ENCODE results near the gene CRK.

The CRK gene

GRCh38 chr17:1485423-1486376 lies 29.7 kb upstream of the CRK start:
- DNase-seq, result peak; percentile 65 to 72

GRCh38 chr17:1484676-1485422 lies 28.8 kb upstream of the CRK start:
- DNase-seq, result peak in 1 of 2 donors; percentile 26

GRCh38 chr17:1484060-1484535 lies 28.1 kb upstream of the CRK start:
- no peak for DNase-seq

GRCh38 chr17:1482680-1483079 lies 26.6 kb upstream of the CRK start:
- DNase-seq, result no peak

- no peak for DNase-seq
These were observed 25.7 kb upstream of the CRK start for GRCh38 chr17:1481736-1482135.

- no peak for DNase-seq
These were observed 24.9 kb upstream of the CRK start for GRCh38 chr17:1480747-1481465.

GRCh38 chr17:1478418-1478817 lies 22.4 kb upstream of the CRK start:
- DNase-seq, result no peak

- no peak for DNase-seq
These were observed 19.4 kb upstream of the CRK start for GRCh38 chr17:1475321-1475854.

- DNase-seq, result no peak
These were observed 18.6 kb upstream of the CRK start for GRCh38 chr17:1474402-1475189.

- DNase-seq, result no peak
These were observed 17.8 kb upstream of the CRK start for GRCh38 chr17:1473841-1474240.

GRCh38 chr17:1473170-1473569 lies 17.1 kb upstream of the CRK start:
- peak in 1 of 2 donors; percentile 27 for DNase-seq

GRCh38 chr17:1471911-1472821 lies 16.1 kb upstream of the CRK start:
- no peak for DNase-seq

GRCh38 chr17:1471490-1471889 lies 15.5 kb upstream of the CRK start:
- DNase-seq, result no peak

- no peak for DNase-seq
These were observed 14.9 kb upstream of the CRK start for GRCh38 chr17:1470755-1471462.

- DNase-seq, result no peak
These were observed 14.2 kb upstream of the CRK start for GRCh38 chr17:1470071-1470754.

- DNase-seq, result no peak
These were observed 13.3 kb upstream of the CRK start for GRCh38 chr17:1469231-1469852.

- no peak for DNase-seq
These were observed 12.0 kb upstream of the CRK start for GRCh38 chr17:1467898-1468492.

GRCh38 chr17:1467258-1467657 lies 11.2 kb upstream of the CRK start:
- DNase-seq, result no peak

- no peak for DNase-seq
These were observed 8.2 kb upstream of the CRK start for GRCh38 chr17:1464186-1464585.
